ENCODE data around the gene PRR20E. TPM values are rescaled to one million over a fixed set of nuclear protein-coding genes. Genes with fewer than 3 reads are reported as not detected.
"Not testable (repeated sequence)": the region's sequence is repeated elsewhere in the genome, so short reads cannot be mapped to it uniquely, and the experiment has no call there.

The PRR20E gene
- total RNA-seq (2022) (not detected in 2 replicates), Bru-seq, nascent RNA (not detected), BruChase-seq, experiment 1, labeled RNA remaining after a 6-hour chase (not detected), BruChase-seq, experiment 2, labeled RNA remaining after a 2-hour chase (not detected)
- long read RNA-seq, result 0 reads

GRCh38 chr13:57166897-57167296 is at the start of gene PRR20E:
TSS of gene PRR20E (plus strand) at chr13:57167197. CDS start at chr13:57167584, 387 bp downstream.
- CTCF ChIA-PET; intact Hi-C loops (cut with micrococcal nuclease; ENCODE audit: unreplicated experiment); H3K4me1 Mint-ChIP-seq (ENCODE audit: low read depth, unreplicated experiment): not testable (repeated sequence)

GRCh38 chr13:57123681-57124080 is 43.3 kb upstream of the PRR20E start:
- Mint-ChIP-seq H3K36me3 (ENCODE audit: insufficient read depth, unreplicated experiment) (no peaks in the 10 kb centered on the region), H3K4me1 (ENCODE audit: low read depth, unreplicated experiment) (no peaks in the 10 kb centered on the region), H3K9me3 (ENCODE audit: low read depth, unreplicated experiment) (no peaks in the 10 kb centered on the region), H3K27me3 (ENCODE audit: unreplicated experiment) (no peaks in the 10 kb centered on the region), H3K4me3 (ENCODE audit: low read depth, unreplicated experiment) (no peak overlapping the region), H3K27ac (ENCODE audit: unreplicated experiment) (no peak overlapping the region)
- CTCF ChIA-PET, result no interaction called here
- intact Hi-C loops (cut with micrococcal nuclease; ENCODE audit: unreplicated experiment), result no loop called here
- BruUV-seq (replicated peaks), result no TSS peak
- no peak for DNase-seq
- TF ChIP-seq CTCF (IDR thresholded peaks at IDR 0.05; ENCODE audit: unreplicated experiment), result no peak

More at GRCh38 chr13:57166897-57167296, at the start of gene PRR20E:
- not testable (repeated sequence) for DNase-seq; H3K4me3 Mint-ChIP-seq (ENCODE audit: low read depth, unreplicated experiment); H3K27me3 Mint-ChIP-seq (ENCODE audit: unreplicated experiment); BruUV-seq (replicated peaks); H3K36me3 Mint-ChIP-seq (ENCODE audit: insufficient read depth, unreplicated experiment); H3K9me3 Mint-ChIP-seq (ENCODE audit: low read depth, unreplicated experiment); H3K27ac Mint-ChIP-seq (ENCODE audit: unreplicated experiment)

GRCh38 chr13:57128909-57129308 is 38.1 kb upstream of the PRR20E start:
- H3K9me3 Mint-ChIP-seq (ENCODE audit: low read depth, unreplicated experiment), result no peaks in the 10 kb centered on the region
- no TSS peak for BruUV-seq (replicated peaks)
- DNase-seq, result no peak
- CTCF ChIA-PET, result no interaction called here
- TF ChIP-seq CTCF (IDR thresholded peaks at IDR 0.05; ENCODE audit: unreplicated experiment), result no peak
- H3K36me3 Mint-ChIP-seq (ENCODE audit: insufficient read depth, unreplicated experiment), result no peaks in the 10 kb centered on the region
- intact Hi-C loops (cut with micrococcal nuclease; ENCODE audit: unreplicated experiment), result no loop called here
- no peak overlapping the region for H3K4me3 Mint-ChIP-seq (ENCODE audit: low read depth, unreplicated experiment)
- no peaks in the 10 kb centered on the region for H3K27me3 Mint-ChIP-seq (ENCODE audit: unreplicated experiment)
- no peak overlapping the region for H3K27ac Mint-ChIP-seq (ENCODE audit: unreplicated experiment)
- no peaks in the 10 kb centered on the region for H3K4me1 Mint-ChIP-seq (ENCODE audit: low read depth, unreplicated experiment)

GRCh38 chr13:57136093-57136492 is 30.9 kb upstream of the PRR20E start:
- H3K36me3 Mint-ChIP-seq (ENCODE audit: insufficient read depth, unreplicated experiment), result no peaks in the 10 kb centered on the region
- H3K4me1 Mint-ChIP-seq (ENCODE audit: low read depth, unreplicated experiment), result no peaks in the 10 kb centered on the region
- BruUV-seq (replicated peaks), result no TSS peak
- no peak for DNase-seq
- CTCF ChIA-PET, result no interaction called here
- no peaks in the 10 kb centered on the region for H3K27me3 Mint-ChIP-seq (ENCODE audit: unreplicated experiment)
- intact Hi-C loops (cut with micrococcal nuclease; ENCODE audit: unreplicated experiment), result no loop called here
- H3K27ac Mint-ChIP-seq (ENCODE audit: unreplicated experiment), result no peak overlapping the region
- TF ChIP-seq CTCF (IDR thresholded peaks at IDR 0.05; ENCODE audit: unreplicated experiment), result no peak
- H3K4me3 Mint-ChIP-seq (ENCODE audit: low read depth, unreplicated experiment), result no peak overlapping the region
- peaks cover 2% of the 10 kb centered on the region for H3K9me3 Mint-ChIP-seq (ENCODE audit: low read depth, unreplicated experiment)

GRCh38 chr13:57137585-57137984 is 29.4 kb upstream of the PRR20E start:
- Mint-ChIP-seq H3K4me1 (ENCODE audit: low read depth, unreplicated experiment) (no peaks in the 10 kb centered on the region), H3K36me3 (ENCODE audit: insufficient read depth, unreplicated experiment) (no peaks in the 10 kb centered on the region), H3K9me3 (ENCODE audit: low read depth, unreplicated experiment) (peaks cover 2% of the 10 kb centered on the region), H3K27ac (ENCODE audit: unreplicated experiment) (no peak overlapping the region), H3K4me3 (ENCODE audit: low read depth, unreplicated experiment) (no peak overlapping the region), H3K27me3 (ENCODE audit: unreplicated experiment) (no peaks in the 10 kb centered on the region)
- intact Hi-C loops (cut with micrococcal nuclease; ENCODE audit: unreplicated experiment), result no loop called here
- CTCF ChIA-PET, result no interaction called here
- TF ChIP-seq CTCF (IDR thresholded peaks at IDR 0.05; ENCODE audit: unreplicated experiment), result no peak
- no TSS peak for BruUV-seq (replicated peaks)
- no peak for DNase-seq
